Stimulated activated memory B cell treated with anti-CD40 and anti-IgM and Interleukin-4, amounts not matched to agents 10 μg/mL and 1 μg/mL and 100 μg/mL, for 72 hours (primary cell): Measurements from ENCODE around the gene IFI27L2.

Experiments
- ATAC-seq: fragments of 150-1000 bp; cut with Tn5 transposase; 2 replicates; pipeline ENCODE4 v1.10.0; 2021
- H3K27ac Mint-ChIP-seq: one replicate; pipeline ENCODE4 v1.8.0; 2022; ENCODE audit warnings: mild to moderate bottlenecking, mixed read lengths
- H3K27me3 Mint-ChIP-seq: one replicate; pipeline ENCODE4 v1.8.0; 2022; ENCODE audit warnings: mixed read lengths
- H3K36me3 Mint-ChIP-seq: one replicate; pipeline ENCODE4 v1.8.0; 2022; ENCODE audit warnings: mixed read lengths
- H3K4me1 Mint-ChIP-seq: one replicate; pipeline ENCODE4 v1.8.0; 2022; ENCODE audit warnings: mixed read lengths
- H3K4me3 Mint-ChIP-seq: one replicate; pipeline ENCODE4 v1.8.0; 2022; ENCODE audit warnings: mild to moderate bottlenecking, moderate library complexity, mixed read lengths
- H3K9me3 Mint-ChIP-seq: one replicate; pipeline ENCODE4 v1.8.0; 2022; ENCODE audit warnings: mixed read lengths

Gene IFI27L2

GRCh38 chr14:94103554-94104150, 25.8 kb downstream of the IFI27L2 start:
- H3K36me3 Mint-ChIP-seq, result peaks cover 2% of the 10 kb centered on the region
- ATAC-seq, result no peak
- H3K4me3 Mint-ChIP-seq, result no peak overlapping the region
- H3K9me3 Mint-ChIP-seq, result no peaks in the 10 kb centered on the region
- H3K27ac Mint-ChIP-seq, result no peak overlapping the region
- H3K4me1 Mint-ChIP-seq, result no peaks in the 10 kb centered on the region
- no peaks in the 10 kb centered on the region for H3K27me3 Mint-ChIP-seq

GRCh38 chr14:94102768-94103482, 26.5 kb downstream of the IFI27L2 start:
- ATAC-seq, result peak; percentile 21
- no peak overlapping the region for H3K27ac Mint-ChIP-seq
- H3K36me3 Mint-ChIP-seq, result peaks cover 6% of the 10 kb centered on the region
- no peak overlapping the region for H3K4me3 Mint-ChIP-seq
- no peaks in the 10 kb centered on the region for H3K4me1 Mint-ChIP-seq
- no peaks in the 10 kb centered on the region for H3K9me3 Mint-ChIP-seq
- H3K27me3 Mint-ChIP-seq, result no peaks in the 10 kb centered on the region

- H3K36me3 Mint-ChIP-seq, result peaks cover 11% of the 10 kb centered on the region
- no peaks in the 10 kb centered on the region for H3K4me1 Mint-ChIP-seq
- ATAC-seq, result no peak
- no peaks in the 10 kb centered on the region for H3K9me3 Mint-ChIP-seq
- H3K4me3 Mint-ChIP-seq, result no peak overlapping the region
- no peak overlapping the region for H3K27ac Mint-ChIP-seq
- no peaks in the 10 kb centered on the region for H3K27me3 Mint-ChIP-seq
Observed at GRCh38 chr14:94101748-94102147, 27.7 kb downstream of the IFI27L2 start.

- Mint-ChIP-seq H3K27me3 (no peaks in the 10 kb centered on the region), H3K36me3 (peaks cover 11% of the 10 kb centered on the region), H3K4me1 (no peaks in the 10 kb centered on the region), H3K4me3 (no peak overlapping the region), H3K27ac (no peak overlapping the region), H3K9me3 (no peaks in the 10 kb centered on the region)
- no peak for ATAC-seq
Observed at GRCh38 chr14:94100847-94101246, 28.6 kb downstream of the IFI27L2 start.

GRCh38 chr14:94099006-94099405, 30.4 kb downstream of the IFI27L2 start:
- H3K4me1 Mint-ChIP-seq, result no peaks in the 10 kb centered on the region

GRCh38 chr14:94098326-94098992, 30.9 kb downstream of the IFI27L2 start:
- no peak for ATAC-seq
- H3K27ac Mint-ChIP-seq, result no peak overlapping the region
- H3K27me3 Mint-ChIP-seq, result no peaks in the 10 kb centered on the region
- H3K4me1 Mint-ChIP-seq, result no peaks in the 10 kb centered on the region
- H3K36me3 Mint-ChIP-seq, result peaks cover 11% of the 10 kb centered on the region
- H3K4me3 Mint-ChIP-seq, result no peak overlapping the region
- H3K9me3 Mint-ChIP-seq, result no peaks in the 10 kb centered on the region

More at GRCh38 chr14:94099006-94099405, 30.4 kb downstream of the IFI27L2 start:
- peaks cover 11% of the 10 kb centered on the region for H3K36me3 Mint-ChIP-seq
- ATAC-seq, result no peak
- no peaks in the 10 kb centered on the region for H3K9me3 Mint-ChIP-seq
- no peak overlapping the region for H3K4me3 Mint-ChIP-seq
- no peaks in the 10 kb centered on the region for H3K27me3 Mint-ChIP-seq
- H3K27ac Mint-ChIP-seq, result no peak overlapping the region

GRCh38 chr14:94097091-94097490, 32.3 kb downstream of the IFI27L2 start:
- no peaks in the 10 kb centered on the region for H3K27me3 Mint-ChIP-seq
- peaks cover 11% of the 10 kb centered on the region for H3K36me3 Mint-ChIP-seq
- no peaks in the 10 kb centered on the region for H3K4me1 Mint-ChIP-seq
- no peak overlapping the region for H3K27ac Mint-ChIP-seq
- no peak overlapping the region for H3K4me3 Mint-ChIP-seq
- no peaks in the 10 kb centered on the region for H3K9me3 Mint-ChIP-seq
- ATAC-seq, result no peak

- Mint-ChIP-seq H3K27me3 (no peaks in the 10 kb centered on the region), H3K36me3 (peaks cover 7% of the 10 kb centered on the region), H3K27ac (no peak overlapping the region), H3K9me3 (no peaks in the 10 kb centered on the region), H3K4me3 (no peak overlapping the region), H3K4me1 (no peaks in the 10 kb centered on the region)
- no peak for ATAC-seq
Observed at GRCh38 chr14:94093418-94093817, 36.0 kb downstream of the IFI27L2 start.

GRCh38 chr14:94089479-94089878, 39.9 kb downstream of the IFI27L2 start:
- no peaks in the 10 kb centered on the region for H3K36me3 Mint-ChIP-seq
- H3K27me3 Mint-ChIP-seq, result no peaks in the 10 kb centered on the region
- H3K27ac Mint-ChIP-seq, result no peak overlapping the region
- no peak for ATAC-seq
- H3K9me3 Mint-ChIP-seq, result no peaks in the 10 kb centered on the region
- no peaks in the 10 kb centered on the region for H3K4me1 Mint-ChIP-seq
- no peak overlapping the region for H3K4me3 Mint-ChIP-seq

GRCh38 chr14:94088516-94088915, 40.9 kb downstream of the IFI27L2 start:
- Mint-ChIP-seq H3K9me3 (no peaks in the 10 kb centered on the region), H3K27me3 (no peaks in the 10 kb centered on the region), H3K4me3 (no peak overlapping the region), H3K36me3 (no peaks in the 10 kb centered on the region), H3K4me1 (no peaks in the 10 kb centered on the region), H3K27ac (no peak overlapping the region)
- ATAC-seq, result no peak

GRCh38 chr14:94087891-94088290, 41.5 kb downstream of the IFI27L2 start:
- H3K9me3 Mint-ChIP-seq, result no peaks in the 10 kb centered on the region
- no peak for ATAC-seq
- H3K27ac Mint-ChIP-seq, result no peak overlapping the region
- no peaks in the 10 kb centered on the region for H3K27me3 Mint-ChIP-seq
- H3K4me1 Mint-ChIP-seq, result peaks cover 2% of the 10 kb centered on the region
- peaks cover 2% of the 10 kb centered on the region for H3K36me3 Mint-ChIP-seq
- no peak overlapping the region for H3K4me3 Mint-ChIP-seq

- Mint-ChIP-seq H3K4me3 (peak overlapping the region; percentile 99), H3K36me3 (peaks cover 29% of the 10 kb centered on the region), H3K27ac (peak overlapping the region; percentile 100), H3K9me3 (no peaks in the 10 kb centered on the region), H3K4me1 (peaks cover 45% of the 10 kb centered on the region), H3K27me3 (no peaks in the 10 kb centered on the region)
- ATAC-seq, result peak; percentile 40
Observed at GRCh38 chr14:94081386-94081820, 48.0 kb downstream of the IFI27L2 start.

GRCh38 chr14:94080621-94081385, 48.6 kb downstream of the IFI27L2 start, which contains the start of the genes DDX24 and IFI27L1:
DDX24 (minus strand) TSS chr14:94081202; CDS start chr14:94079742, 1,460 bp downstream.
IFI27L1 (plus strand) TSS chr14:94081310; CDS start chr14:94096938, 15,628 bp downstream.
- Mint-ChIP-seq H3K27ac (peak within 1 kb of the TSS; percentile 100), H3K27me3 (no peaks in the 10 kb centered on the region), H3K4me1 (peaks cover 45% of the 10 kb centered on the region), H3K36me3 (peaks cover 35% of the 10 kb centered on the region), H3K4me3 (peak within 1 kb of the TSS; percentile 99), H3K9me3 (no peaks in the 10 kb centered on the region)
- ATAC-seq, result peak; percentile 100

GRCh38 chr14:94079891-94080620, 49.3 kb downstream of the IFI27L2 start:
- peak overlapping the region; percentile 99 for H3K4me3 Mint-ChIP-seq
- peaks cover 4% of the 10 kb centered on the region for H3K9me3 Mint-ChIP-seq
- peak overlapping the region; percentile 100 for H3K27ac Mint-ChIP-seq
- H3K27me3 Mint-ChIP-seq, result no peaks in the 10 kb centered on the region
- peaks cover 42% of the 10 kb centered on the region for H3K36me3 Mint-ChIP-seq
- no peak for ATAC-seq
- peaks cover 52% of the 10 kb centered on the region for H3K4me1 Mint-ChIP-seq
